Measurements from ENCODE around the gene MINPP1. TPM values are rescaled to one million over a fixed set of nuclear protein-coding genes. Genes with fewer than 3 reads are reported as not detected.
"Not testable (repeated sequence)": the region's sequence is repeated elsewhere in the genome, so short reads cannot be mapped to it uniquely, and the experiment has no call there.

The MINPP1 gene
- total and polyA plus RNA-seq, 4 donors = 19.1 to 111 (median 24.6) TPM

DNA sequence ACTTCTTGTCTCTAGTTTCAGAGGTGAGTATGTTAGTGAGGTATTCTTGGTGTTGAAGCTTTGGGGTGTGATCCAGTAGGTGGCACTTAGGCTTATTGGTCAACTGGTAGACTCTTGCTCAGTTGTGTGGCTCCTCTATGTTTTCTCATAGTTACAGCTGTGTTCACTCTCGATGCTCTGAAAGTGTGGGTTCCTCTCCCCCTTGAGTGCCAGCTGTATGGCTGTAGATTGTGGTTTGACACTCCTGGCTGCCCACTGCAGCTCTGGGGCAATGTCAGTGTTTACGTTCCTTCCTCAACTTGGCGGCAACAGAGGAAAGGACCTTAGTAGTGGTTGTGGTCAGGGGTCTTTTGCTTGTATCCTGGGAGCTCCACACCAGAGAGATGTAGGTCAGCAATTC, 37.8 kb upstream of the MINPP1 start:
- H3K4me1 ChIP-seq (ENCODE audit: control insufficient read depth in 4 of 4, insufficient read depth in 4 of 4, low read length in 3 of 4); H3K27ac ChIP-seq (ENCODE audit: low read depth in 1 of 2, low read length in 2 of 2); H3K4me3 ChIP-seq (ENCODE audit: low read depth in 1 of 3, low read length in 3 of 3); H3K9me3 ChIP-seq (ENCODE audit: control insufficient read depth in 4 of 4, low read length in 3 of 4); DNase-seq (ENCODE audit: low spot score); H3K27me3 ChIP-seq (ENCODE audit: control insufficient read depth in 4 of 4, insufficient read depth in 4 of 4, low read length in 3 of 4); H3K36me3 ChIP-seq (ENCODE audit: control insufficient read depth in 4 of 4, insufficient read depth in 3 of 4, low read depth in 1 of 4, low read length in 3 of 4); H3K9ac ChIP-seq (ENCODE audit: low read depth in 1 of 2, low read length in 2 of 2): not testable (repeated sequence)
- 93% methylated on average over 2 of the region's 3 CpGs for WGBS

DNA sequence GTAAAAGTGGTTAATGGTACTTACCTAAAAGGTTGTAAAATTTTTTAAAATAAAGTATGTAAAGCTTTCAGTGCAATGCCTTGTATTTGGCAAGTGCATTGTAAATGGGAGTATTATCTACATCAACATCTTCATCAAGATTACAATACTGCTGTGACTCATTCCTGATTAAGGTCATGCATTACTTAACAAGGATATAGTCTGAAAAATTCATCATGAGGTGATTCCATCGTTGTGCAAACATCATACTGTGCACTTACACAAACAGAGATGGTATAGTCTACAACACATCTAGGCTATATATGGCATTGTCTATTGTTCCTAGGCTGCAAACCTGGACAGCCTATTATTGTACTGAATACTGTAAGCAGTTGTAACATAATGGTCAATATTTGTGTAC, 16.0 kb upstream of the MINPP1 start:
- not testable (repeated sequence) for H3K4me3 ChIP-seq (ENCODE audit: low read depth in 1 of 3, low read length in 3 of 3); H3K27ac ChIP-seq (ENCODE audit: low read depth in 1 of 2, low read length in 2 of 2); H3K36me3 ChIP-seq (ENCODE audit: control insufficient read depth in 4 of 4, insufficient read depth in 3 of 4, low read depth in 1 of 4, low read length in 3 of 4); H3K9me3 ChIP-seq (ENCODE audit: control insufficient read depth in 4 of 4, low read length in 3 of 4); H3K27me3 ChIP-seq (ENCODE audit: control insufficient read depth in 4 of 4, insufficient read depth in 4 of 4, low read length in 3 of 4); DNase-seq (ENCODE audit: low spot score); H3K9ac ChIP-seq (ENCODE audit: low read depth in 1 of 2, low read length in 2 of 2); H3K4me1 ChIP-seq (ENCODE audit: control insufficient read depth in 4 of 4, insufficient read depth in 4 of 4, low read length in 3 of 4)
- 46% methylated on average over 1 of the region's 1 CpG for WGBS

DNA sequence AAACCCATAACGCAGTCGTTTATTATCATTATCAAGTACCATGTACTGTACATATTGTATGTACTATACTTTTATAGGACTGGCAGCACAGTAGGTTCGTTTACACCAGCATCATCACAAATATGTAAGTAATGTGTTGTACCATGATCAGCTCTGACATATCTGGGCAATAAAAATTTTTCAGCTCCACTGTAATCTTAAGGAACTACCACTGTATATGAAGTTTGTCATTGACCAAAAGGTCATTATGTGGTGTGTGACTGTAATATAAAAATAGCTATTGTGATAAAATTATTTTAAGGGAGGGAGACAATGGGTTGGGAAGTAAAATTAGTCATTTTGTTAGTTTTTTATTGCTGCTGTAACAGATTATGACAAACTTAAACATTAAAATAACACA, 14.4 kb upstream of the MINPP1 start:
- DNase-seq (ENCODE audit: low spot score); H3K27ac ChIP-seq (ENCODE audit: low read depth in 1 of 2, low read length in 2 of 2); H3K27me3 ChIP-seq (ENCODE audit: control insufficient read depth in 4 of 4, insufficient read depth in 4 of 4, low read length in 3 of 4); H3K4me1 ChIP-seq (ENCODE audit: control insufficient read depth in 4 of 4, insufficient read depth in 4 of 4, low read length in 3 of 4); H3K9ac ChIP-seq (ENCODE audit: low read depth in 1 of 2, low read length in 2 of 2); H3K4me3 ChIP-seq (ENCODE audit: low read depth in 1 of 3, low read length in 3 of 3); H3K9me3 ChIP-seq (ENCODE audit: control insufficient read depth in 4 of 4, low read length in 3 of 4); H3K36me3 ChIP-seq (ENCODE audit: control insufficient read depth in 4 of 4, insufficient read depth in 3 of 4, low read depth in 1 of 4, low read length in 3 of 4): not testable (repeated sequence)
- no CpG with 5 or more reads among the region's 3 CpGs for WGBS

DNA sequence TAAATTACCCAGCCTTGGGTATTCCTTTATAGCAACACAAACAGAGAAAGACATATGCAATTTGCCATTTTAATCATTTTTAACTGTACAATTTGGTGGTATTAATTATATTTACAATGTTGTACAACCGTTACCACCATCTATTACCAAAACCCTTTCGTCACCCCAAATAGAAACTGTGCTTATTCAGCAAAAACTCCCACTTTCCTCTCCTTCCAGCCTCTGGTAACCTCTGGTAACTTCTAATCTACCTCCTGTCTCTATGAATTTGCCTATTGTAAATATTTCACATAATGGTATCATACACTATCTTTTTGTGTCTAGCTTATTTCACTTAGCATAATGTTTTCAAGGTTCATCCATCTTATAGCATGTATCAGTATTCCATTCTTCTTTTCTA, 12.2 kb upstream of the MINPP1 start:
- H3K9me3 ChIP-seq (ENCODE audit: control insufficient read depth in 4 of 4, low read length in 3 of 4); H3K4me3 ChIP-seq (ENCODE audit: low read depth in 1 of 3, low read length in 3 of 3); H3K9ac ChIP-seq (ENCODE audit: low read depth in 1 of 2, low read length in 2 of 2); H3K27ac ChIP-seq (ENCODE audit: low read depth in 1 of 2, low read length in 2 of 2); H3K36me3 ChIP-seq (ENCODE audit: control insufficient read depth in 4 of 4, insufficient read depth in 3 of 4, low read depth in 1 of 4, low read length in 3 of 4); H3K27me3 ChIP-seq (ENCODE audit: control insufficient read depth in 4 of 4, insufficient read depth in 4 of 4, low read length in 3 of 4); DNase-seq (ENCODE audit: low spot score); H3K4me1 ChIP-seq (ENCODE audit: control insufficient read depth in 4 of 4, insufficient read depth in 4 of 4, low read length in 3 of 4): not testable (repeated sequence)
- WGBS = 96% methylated on average over 2 of the region's 2 CpGs

DNA sequence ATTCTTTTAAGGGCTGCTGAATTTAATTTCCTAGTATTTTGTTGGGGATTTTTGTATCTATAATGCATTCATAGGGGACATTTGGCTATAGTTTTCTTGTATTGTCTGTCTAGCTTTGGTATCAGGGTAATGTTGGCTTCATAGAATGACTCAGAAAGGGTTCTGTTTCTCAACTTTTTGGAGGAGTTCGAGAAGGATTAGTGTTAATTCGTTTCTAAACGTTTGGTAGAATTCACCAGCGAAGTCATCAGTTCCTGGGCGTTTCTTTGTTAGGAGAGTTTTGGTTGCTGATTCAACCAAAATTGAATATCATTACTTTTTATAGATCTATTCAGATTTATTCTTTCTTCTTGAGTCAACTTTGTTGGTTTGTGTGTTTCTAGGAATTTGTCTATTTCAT, 9.2 kb upstream of the MINPP1 start:
- H3K27me3 ChIP-seq (ENCODE audit: control insufficient read depth in 4 of 4, insufficient read depth in 4 of 4, low read length in 3 of 4); H3K27ac ChIP-seq (ENCODE audit: low read depth in 1 of 2, low read length in 2 of 2); DNase-seq (ENCODE audit: low spot score); H3K4me1 ChIP-seq (ENCODE audit: control insufficient read depth in 4 of 4, insufficient read depth in 4 of 4, low read length in 3 of 4); H3K4me3 ChIP-seq (ENCODE audit: low read depth in 1 of 3, low read length in 3 of 3); H3K9ac ChIP-seq (ENCODE audit: low read depth in 1 of 2, low read length in 2 of 2); H3K36me3 ChIP-seq (ENCODE audit: control insufficient read depth in 4 of 4, insufficient read depth in 3 of 4, low read depth in 1 of 4, low read length in 3 of 4); H3K9me3 ChIP-seq (ENCODE audit: control insufficient read depth in 4 of 4, low read length in 3 of 4): not testable (repeated sequence)
- WGBS = 80% methylated on average over 5 of the region's 5 CpGs

DNA sequence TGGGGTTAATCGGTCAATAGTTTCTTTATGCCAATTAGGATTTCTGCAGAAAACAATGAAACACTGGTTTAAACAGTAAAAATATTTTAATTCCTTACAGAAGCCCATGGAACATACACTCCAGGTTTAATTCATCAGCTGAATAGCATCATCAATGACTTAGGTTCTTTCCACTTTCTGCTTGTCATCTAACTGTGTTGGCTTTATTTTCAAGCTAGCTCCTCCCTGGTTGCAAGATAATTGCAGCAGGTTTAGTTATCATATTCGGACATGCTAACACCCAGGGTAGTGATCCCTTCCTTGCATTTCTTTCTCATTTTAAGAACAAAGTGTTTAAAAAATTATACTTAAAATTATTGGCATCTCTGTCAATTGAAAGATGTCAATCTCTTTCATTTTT, 7.3 kb upstream of the MINPP1 start:
- not testable (repeated sequence) for H3K36me3 ChIP-seq (ENCODE audit: control insufficient read depth in 4 of 4, insufficient read depth in 3 of 4, low read depth in 1 of 4, low read length in 3 of 4); DNase-seq (ENCODE audit: low spot score); H3K27me3 ChIP-seq (ENCODE audit: control insufficient read depth in 4 of 4, insufficient read depth in 4 of 4, low read length in 3 of 4); H3K9ac ChIP-seq (ENCODE audit: low read depth in 1 of 2, low read length in 2 of 2); H3K9me3 ChIP-seq (ENCODE audit: control insufficient read depth in 4 of 4, low read length in 3 of 4); H3K27ac ChIP-seq (ENCODE audit: low read depth in 1 of 2, low read length in 2 of 2); H3K4me3 ChIP-seq (ENCODE audit: low read depth in 1 of 3, low read length in 3 of 3)
- H3K4me1 ChIP-seq (ENCODE audit: control insufficient read depth in 4 of 4, insufficient read depth in 4 of 4, low read length in 3 of 4) = peaks cover 0 to 14% (median 9%) of the 10 kb centered on the region in 4 donors
- WGBS = 94% methylated on average over 2 of the region's 2 CpGs

Measured in liver (tissue), 9 donors.